ENCODE measurements around the gene LILRB1.
"Not testable (repeated sequence)": the region's sequence is repeated elsewhere in the genome, so short reads cannot be mapped to it uniquely, and the experiment has no call there.

The LILRB1 gene

DNA sequence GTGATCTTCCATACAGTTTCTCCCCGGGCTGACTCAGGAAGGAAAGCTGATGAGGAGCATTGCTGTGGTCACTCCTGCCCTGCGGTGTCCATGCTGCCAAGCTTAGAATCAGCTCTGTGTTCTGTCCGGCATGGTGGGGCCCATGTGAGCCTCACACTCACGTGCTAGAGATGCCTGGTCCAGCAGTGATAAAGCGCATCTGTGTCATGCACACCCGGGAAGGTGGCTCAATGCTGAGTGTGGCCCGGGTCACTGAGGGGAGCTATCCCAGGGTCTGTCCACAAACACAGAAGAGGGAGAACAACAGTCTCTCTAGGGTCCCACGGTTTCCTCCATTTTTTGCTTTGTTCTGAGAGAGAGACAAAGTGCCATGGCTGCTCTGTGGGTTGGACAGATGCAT, 3.5 kb upstream of the LILRB1 start:
- no peak for DNase-seq

DNA sequence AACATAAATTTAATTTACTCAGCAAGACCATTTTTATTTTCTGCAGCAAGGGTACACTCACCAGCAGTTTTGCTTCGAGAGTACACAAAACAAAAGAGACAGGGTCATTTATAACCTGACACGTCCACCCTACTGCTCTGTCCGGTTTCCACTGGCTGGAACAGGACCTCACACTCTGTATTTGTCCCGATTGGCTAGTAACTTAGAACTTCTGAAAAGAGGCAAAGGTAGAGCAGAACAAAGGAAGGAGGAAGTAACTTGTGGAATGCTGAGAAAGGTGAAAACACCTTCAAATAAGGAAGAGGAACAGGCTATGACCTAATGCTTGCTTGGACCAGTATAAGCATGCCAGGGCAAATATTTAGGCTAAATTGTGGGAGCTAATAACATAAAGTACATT, 2.4 kb upstream of the LILRB1 start:
- not testable (repeated sequence) for DNase-seq

DNA sequence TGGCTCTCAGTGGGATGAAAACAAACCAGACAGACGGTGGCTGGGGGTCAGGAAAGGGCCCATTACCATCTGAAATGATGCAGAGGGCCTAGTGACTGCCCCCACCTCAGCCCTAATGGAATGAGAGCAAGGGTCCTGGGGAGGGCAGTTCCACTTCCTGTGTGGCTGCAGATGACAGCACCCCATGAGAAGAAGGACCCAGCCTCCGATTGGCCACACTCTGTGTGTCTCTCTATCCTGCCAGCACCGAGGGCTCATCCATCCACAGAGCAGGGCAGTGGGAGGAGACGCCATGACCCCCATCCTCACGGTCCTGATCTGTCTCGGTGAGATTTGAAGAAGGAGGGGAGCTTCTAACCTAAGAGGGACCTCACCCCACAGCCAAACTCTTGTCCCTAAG, 498 bp downstream of the LILRB1 start:
- DNase-seq = no peak

DNA sequence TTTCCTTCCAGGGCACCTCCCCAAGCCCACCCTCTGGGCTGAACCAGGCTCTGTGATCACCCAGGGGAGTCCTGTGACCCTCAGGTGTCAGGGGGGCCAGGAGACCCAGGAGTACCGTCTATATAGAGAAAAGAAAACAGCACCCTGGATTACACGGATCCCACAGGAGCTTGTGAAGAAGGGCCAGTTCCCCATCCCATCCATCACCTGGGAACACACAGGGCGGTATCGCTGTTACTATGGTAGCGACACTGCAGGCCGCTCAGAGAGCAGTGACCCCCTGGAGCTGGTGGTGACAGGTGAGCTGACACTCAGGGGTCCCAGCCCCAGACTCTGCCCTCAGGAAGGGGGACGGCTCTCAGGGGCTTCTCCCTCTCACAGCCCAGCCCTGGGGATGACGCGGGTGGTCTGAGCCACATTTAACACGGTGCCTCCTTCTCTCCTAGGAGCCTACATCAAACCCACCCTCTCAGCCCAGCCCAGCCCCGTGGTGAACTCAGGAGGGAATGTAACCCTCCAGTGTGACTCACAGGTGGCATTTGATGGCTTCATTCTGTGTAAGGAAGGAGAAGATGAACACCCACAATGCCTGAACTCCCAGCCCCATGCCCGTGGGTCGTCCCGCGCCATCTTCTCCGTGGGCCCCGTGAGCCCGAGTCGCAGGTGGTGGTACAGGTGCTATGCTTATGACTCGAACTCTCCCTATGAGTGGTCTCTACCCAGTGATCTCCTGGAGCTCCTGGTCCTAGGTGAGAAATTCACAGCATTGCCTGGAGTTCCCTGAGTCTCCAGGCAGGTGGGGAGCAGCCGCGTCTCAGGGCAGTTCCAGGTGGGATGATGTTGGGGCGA, 1.4 kb downstream of the LILRB1 start:
- not testable (repeated sequence) for DNase-seq

DNA sequence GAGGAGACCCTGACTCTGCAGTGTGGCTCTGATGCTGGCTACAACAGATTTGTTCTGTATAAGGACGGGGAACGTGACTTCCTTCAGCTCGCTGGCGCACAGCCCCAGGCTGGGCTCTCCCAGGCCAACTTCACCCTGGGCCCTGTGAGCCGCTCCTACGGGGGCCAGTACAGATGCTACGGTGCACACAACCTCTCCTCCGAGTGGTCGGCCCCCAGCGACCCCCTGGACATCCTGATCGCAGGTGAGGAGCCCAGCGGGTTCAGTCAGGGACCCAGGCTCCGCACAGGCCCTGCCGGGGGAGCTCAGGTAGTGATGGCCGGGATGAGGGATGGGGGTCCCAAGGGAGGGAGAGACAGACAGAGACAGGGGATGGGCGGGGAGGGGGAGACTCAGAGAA, 2.2 kb downstream of the LILRB1 start:
- not testable (repeated sequence) for DNase-seq

DNA sequence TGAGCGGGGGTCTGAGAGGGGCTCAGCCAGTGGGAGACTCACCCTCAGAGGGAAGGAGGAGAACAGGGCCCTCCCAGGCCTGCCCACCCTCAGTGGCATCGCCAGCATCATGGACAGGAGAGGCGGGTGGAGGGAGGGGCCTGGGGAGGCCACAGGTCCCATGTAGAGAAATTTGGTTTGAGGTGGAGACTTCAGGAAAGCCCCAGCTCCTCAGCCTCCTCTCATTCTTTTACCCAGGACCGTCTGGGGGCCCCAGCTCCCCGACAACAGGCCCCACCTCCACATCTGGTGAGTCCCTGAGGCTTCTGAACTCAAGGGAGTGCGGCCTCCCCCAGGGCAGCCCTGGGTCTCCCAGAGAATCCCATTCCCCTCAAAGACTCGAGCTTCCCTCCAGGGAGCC, 3.1 kb downstream of the LILRB1 start:
- no peak for DNase-seq

DNA sequence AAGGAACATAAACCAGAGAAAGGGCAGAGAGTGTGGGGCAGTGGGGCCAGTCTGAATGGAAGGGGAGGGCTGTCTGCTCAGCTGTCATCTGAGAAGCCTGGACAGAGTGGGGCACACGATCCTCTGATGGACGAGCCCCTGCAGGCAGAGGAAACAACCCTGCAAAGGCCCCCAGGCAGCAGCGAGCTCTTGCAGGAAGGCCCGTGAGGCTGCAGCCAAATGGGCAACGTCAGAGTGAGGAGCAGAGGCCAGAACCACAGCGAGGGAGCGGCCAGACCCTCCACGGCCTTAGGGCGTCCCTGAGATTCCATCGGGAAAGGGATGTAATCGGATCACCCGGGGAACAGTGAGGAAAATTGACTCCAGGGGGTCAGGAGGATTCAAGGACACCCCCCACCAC, 5.8 kb downstream of the LILRB1 start:
- DNase-seq = not testable (repeated sequence)

DNA sequence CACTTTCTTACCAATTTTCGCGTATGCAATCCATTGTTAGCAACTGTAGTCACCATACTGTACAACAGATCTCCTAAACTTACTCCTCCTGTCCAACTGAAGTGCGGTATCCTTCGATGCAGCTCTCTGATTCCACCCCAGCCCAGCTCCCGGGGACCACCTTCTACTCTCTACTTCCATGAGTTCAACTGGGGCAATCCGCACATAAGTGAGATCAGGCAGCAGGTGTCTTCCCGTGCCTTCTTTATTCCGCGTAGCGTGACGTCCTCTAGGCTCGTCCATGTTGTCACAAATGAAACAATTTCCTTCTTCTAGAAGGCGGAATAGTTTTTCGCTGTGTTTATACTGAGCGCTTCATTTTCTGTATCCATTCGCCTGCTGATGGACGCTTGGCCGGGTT, 8.4 kb downstream of the LILRB1 start:
- no peak for DNase-seq

DNA sequence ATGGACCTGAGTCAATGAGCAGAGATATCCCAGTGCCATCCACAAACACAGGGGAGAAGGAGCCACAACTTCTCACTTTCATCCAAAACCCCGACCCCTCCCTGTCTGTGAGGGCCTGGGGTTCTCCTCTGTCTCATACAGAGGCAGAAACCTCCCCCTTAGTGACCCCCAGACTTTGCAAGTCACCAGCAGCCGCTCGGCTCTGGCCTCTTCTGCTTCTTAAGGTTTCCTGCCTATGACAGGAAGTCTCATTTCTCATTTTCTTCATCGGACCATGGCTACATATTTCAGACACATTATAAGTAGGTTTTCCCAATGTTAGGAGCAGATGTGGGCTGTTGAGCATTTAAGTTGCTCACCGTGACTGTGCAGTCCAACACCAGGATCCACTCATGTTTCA, 12.7 kb downstream of the LILRB1 start:
- DNase-seq = not testable (repeated sequence)

DNA sequence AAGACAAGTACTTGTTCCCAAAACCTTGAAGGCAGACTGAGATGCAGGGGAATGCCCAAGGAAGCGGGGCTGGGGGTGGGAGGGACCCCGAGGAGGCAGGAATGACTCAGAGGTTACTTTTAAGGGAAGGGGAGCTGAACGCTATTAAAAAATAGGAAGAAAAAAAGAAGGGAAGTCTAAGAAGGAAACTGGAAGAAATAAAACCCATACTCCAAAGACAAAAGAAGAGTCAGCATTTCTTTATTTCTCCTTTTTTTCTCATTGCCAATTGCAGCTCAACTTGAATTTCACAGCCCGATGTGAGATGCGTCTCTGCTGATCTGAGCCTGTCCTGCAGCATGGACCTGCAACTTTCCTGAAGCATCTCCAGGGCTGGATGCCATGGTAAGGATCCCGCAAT, 13.3 kb downstream of the LILRB1 start:
- not testable (repeated sequence) for DNase-seq

DNA sequence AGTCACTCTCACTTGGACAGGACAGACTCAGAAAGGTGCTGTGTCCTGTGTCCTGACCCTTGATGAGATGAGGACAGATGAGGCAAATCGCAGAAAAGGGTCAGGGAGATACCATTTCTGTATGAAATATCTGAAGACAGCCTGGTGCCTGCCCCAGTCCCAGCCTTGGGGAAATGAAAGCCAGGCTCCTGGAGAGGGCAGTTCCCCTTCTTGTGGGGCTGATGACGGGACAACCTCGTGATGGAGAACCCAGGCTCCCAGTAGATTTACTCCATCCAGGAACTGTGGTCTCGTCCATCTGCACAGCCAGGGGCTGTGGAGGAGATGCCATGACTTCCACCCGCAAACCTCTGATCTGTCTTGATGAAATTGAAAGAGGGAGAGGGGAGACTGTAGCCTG, 13.8 kb downstream of the LILRB1 start:
- no peak for DNase-seq

DNA sequence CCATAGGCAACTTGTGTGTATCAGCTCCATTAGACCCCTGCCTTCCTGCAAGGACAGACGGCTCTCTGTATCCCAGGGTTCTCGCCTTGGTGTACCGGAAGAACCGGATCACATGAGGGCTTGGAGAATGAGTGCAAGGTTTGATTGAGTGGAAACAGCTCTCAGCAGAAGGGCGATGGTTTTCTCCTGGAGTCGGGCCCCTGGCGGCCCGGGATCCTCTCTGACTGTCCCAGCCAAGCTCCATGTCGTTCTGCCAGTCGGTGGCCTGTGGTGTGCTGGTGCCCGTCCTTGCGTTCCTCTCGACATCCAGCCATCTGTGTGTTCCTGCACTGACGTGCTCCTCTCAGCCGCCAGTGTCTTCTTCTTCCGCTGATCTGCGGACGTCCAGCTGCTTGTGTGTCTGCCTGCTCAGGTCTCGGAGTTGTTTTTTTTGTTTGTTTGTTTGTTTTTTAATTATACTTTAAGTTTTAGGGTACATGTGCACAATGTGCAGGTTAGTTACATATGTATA, 16.1 kb downstream of the LILRB1 start:
- DNase-seq = no peak

DNA sequence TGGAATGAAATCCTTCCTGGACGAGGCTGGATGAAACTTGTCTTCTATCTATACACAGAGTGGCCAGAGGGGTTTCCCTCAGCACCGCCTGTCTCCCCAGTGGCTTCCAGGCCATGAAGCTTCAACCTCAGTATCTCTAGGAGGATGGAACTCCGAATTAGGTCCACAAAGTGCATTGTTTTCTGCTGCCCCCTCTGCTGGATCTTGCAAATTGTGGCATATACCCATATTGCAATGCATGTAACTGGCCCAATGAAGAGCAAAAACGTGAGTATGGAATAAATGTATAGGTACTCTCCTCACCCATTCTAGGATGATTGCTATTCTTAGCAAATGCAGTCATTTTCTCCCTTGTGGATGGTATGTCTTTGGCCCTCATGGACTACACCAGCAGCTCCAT, 17.8 kb downstream of the LILRB1 start:
- DNase-seq = no peak

DNA sequence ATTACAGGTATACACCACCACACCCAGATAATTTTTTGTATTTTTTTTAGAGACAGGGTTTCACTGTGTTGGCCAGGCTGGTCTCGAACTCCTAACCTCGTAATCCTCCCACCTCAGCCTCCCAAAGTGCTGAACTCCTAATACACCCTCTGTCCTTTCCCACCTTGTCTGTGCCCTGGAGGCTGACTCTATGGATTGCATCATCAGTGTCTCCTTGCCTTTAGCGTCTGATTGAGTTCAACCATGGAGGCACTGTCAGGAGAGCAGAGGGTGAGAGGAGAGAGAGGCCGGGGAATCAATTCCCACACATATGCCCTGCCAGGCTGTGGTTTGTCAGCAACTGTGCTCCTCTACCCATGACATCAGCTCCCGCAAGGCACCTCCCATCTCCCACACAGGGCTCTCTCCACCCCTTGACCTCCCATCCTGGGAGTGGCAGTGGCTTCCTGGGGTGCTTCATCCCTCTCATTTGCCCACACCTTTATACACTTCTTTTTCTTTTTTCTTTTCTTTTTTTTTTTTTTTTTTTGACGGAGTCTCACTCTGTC, 19.9 kb downstream of the LILRB1 start:
- no peak for DNase-seq

DNA sequence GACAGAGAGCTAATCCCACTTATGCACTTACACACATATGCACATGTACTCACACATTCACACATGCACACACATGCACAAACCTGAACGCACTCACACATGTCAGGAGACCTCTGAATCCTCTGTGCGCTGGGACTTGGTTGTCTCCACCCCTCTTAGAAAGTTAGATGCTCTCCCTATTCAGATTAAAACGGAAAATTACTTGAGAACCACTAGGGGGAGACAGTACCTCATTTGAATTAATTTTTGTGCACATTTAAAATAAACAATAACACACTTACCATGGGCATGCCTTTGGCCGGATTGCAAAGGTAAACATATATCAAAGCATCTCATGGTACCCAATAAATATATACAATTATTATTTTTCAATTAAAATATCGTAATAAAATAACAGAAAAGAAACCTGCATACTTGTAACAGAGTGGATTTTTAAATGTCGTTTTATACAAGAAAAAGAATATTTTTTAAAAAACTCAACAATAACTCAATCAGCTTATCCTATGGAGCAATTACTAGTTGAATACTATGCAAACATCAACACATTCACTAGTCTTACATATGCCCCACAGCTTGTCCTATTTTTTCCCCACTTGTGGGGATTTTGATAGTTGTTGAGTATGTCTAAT, 23.0 kb downstream of the LILRB1 start:
- DNase-seq = peak; percentile 33 to 58

DNA sequence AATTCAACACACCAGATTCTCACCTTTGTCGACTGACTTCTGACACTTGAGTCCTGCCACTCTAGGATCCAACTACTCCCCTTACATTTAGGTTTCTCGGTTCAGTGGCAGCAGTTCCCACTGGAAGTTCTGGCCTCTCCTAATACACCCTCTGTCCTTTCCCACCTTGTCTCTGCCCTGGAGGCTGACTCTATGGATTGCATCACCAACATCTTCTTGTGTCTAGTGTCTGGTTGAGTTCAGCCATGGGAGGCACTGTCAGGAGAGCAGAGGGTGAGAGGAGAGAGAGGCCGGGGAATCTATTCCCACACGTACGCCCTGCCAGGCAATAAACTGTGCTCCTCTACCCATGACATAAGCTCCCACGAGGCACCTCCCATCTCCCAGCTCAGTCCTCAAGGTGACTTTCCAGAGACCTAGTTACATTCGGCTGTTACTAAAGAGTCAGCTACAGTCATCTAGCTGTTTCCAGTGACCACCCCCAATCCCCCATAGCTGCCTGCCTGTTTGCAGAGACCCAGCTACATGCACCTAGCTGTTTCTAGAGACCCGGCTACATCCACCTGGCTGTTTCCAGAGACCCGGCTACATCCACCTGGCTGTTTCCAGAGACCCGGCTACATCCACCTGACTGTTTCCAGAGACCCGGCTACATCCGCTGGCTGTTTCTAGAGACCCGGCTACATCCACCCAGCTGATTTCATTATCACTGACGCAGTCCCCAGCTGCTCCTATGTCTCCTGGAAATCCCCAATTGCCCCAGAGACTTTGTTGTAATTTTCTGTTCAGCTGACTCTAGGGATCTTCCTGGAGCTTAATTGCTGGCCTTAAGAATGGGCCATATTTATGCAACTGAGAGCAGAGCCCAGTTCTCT, 24.4 kb downstream of the LILRB1 start:
- peak; percentile 24 to 46 for DNase-seq

DNA sequence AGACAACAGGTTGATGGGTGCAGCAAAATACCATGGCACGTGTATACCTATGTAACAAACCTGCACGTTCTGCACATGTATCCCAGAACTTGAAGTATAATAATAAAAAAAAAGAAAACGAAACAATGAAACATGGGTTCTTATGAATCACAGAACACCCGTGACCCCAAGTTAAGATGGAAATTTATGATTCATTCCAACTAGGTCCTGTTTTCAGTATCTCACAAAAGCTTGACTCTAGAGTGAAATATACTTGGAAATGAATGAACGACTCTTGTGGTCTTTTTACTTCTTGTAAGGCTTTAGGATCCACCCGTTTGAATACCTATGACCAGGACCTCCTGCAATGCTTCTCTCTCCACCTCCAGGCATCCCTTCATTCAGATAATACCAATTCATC, 29.0 kb downstream of the LILRB1 start:
- no peak for DNase-seq

DNA sequence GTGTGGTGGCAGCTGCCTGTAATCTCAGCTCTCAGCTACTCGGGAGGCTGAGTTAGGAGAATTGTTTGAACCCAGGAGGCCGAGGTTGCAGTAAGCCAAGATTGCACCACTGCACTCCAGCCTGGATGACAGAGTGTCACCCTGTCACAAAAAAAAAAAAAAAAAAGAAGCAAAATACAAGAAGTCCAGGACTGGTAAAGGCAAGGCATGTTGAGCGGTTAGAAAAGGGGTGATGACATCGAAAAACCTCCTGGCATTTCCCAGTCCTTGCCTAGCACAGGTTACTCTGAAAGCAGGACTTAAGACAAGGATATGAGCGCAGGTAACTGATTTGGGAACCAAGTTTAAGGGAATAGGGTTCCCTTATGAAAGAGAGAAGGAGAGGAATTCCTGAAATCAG, 30.0 kb downstream of the LILRB1 start:
- DNase-seq = no peak

DNA sequence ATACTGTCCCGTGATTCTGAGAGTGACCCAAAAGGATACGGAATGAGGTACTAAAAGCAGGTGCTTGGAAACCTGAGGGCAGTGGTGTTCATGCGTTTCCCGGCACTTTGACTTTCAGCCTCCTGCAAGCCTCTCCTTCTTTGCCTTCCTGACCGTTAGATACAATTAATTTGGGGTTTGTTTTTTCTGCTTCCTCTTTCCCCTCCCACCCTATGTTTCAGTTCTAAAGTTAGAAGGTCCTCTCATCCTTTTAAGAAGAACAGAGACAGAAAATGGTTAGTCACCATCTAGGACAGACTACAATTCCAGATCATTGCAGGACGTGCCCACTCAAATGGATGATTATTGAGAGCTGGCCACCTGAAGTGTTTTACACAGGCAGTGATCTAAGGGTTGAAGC, 30.7 kb downstream of the LILRB1 start:
- DNase-seq = no peak

DNA sequence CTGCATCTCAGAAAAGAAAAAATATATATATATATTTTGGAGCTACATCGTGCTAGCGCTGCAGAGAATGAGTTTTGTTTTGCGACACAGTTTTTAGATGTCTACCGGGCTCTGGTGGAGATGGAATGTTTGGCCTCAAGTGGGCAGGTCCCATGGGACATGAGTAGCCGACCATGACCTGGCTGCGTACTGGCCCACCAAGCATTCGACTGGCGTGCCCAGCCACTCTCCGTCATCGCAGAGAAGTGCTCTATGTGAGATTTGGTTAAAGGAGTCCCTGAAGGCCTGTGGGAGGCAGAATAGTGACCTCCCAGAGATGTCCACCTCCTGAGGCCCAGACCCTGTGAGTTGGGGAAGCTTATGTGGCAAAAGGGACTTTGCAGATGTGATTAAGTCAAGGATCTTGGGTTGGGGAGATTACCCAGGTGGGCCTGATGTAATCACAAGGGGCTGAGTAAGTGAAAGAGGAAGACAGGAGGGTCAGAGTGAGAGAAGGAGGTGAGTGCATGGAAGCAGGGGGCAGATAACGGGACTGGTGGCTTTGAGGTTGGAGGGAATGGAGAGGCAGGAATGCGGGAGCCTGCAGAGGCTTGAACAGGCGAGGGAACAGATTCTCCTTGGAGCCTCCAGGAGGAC, 31.7 kb downstream of the LILRB1 start:
- DNase-seq = no peak

DNA sequence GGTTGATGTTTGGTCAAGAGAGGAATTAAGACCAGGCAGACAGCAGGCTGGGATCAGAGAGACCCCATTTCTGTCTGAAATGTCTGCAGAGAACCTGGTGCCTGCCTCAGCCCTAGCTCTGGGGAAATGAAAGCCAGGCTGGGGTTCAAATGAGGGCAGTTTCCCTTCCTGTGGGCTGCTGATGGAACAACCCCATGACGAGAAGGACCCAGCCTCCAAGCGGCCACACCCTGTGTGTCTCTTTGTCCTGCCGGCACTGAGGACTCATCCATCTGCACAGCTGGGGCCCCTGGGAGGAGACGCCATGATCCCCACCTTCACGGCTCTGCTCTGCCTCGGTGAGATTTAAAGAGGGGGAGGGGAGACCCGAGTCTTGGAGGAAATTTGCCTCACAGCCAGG, 32.4 kb downstream of the LILRB1 start, which contains the start of gene LILRB4:
LILRB4 (plus strand) TSS at position 256 of the 400 bp plus-strand sequence; CDS start at position 305, 49 bp downstream.
- no peak for DNase-seq

DNA sequence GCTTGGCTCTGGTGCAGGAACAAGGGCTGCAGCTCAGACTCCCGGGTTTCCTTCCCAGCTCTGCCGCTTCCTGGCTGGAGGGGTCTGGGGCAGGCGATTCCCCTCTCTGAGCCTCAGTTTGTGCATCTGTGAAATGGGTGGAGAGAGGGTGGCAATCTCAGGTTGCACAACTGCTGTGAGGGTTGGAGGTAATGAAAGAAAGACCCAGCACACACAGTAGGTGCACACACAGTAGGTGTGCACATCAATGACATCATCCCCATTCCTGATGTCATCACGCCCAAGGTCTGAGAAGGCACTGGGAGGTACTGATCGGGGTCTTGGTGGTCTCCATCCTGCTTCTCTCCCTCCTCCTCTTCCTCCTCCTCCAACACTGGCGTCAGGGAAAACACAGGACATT, 35.2 kb downstream of the LILRB1 start:
- DNase-seq = no peak
